ENCODE measurements around the gene KCNH5.

KCNH5 gene

GRCh38 chr14:62988967-62989366 lies 56.3 kb downstream of the KCNH5 start:
- H3K36me3 ChIP-seq (ENCODE audit: control insufficient read depth, low read depth, low read length) = no peaks in the 10 kb centered on the region
- H3K4me3 ChIP-seq (ENCODE audit: low read length) = no peak overlapping the region
- H3K9me3 ChIP-seq (ENCODE audit: control insufficient read depth, low read depth, low read length) = no peaks in the 10 kb centered on the region
- H3K27me3 ChIP-seq (ENCODE audit: control insufficient read depth, insufficient read depth, low read length) = no peaks in the 10 kb centered on the region
- no peak overlapping the region for H3K27ac ChIP-seq (ENCODE audit: low read length)
- no peaks in the 10 kb centered on the region for H3K4me1 ChIP-seq (ENCODE audit: control insufficient read depth, low read depth, low read length)
- no peak overlapping the region for H3K9ac ChIP-seq (ENCODE audit: low read length)

GRCh38 chr14:62983821-62984220 lies 61.4 kb downstream of the KCNH5 start:
- H3K9me3 ChIP-seq (ENCODE audit: control insufficient read depth, low read depth, low read length) = no peaks in the 10 kb centered on the region
- no peak overlapping the region for H3K4me3 ChIP-seq (ENCODE audit: low read length)
- no peaks in the 10 kb centered on the region for H3K27me3 ChIP-seq (ENCODE audit: control insufficient read depth, insufficient read depth, low read length)
- no peak overlapping the region for H3K27ac ChIP-seq (ENCODE audit: low read length)
- no peaks in the 10 kb centered on the region for H3K4me1 ChIP-seq (ENCODE audit: control insufficient read depth, low read depth, low read length)
- H3K36me3 ChIP-seq (ENCODE audit: control insufficient read depth, low read depth, low read length) = no peaks in the 10 kb centered on the region
- no peak overlapping the region for H3K9ac ChIP-seq (ENCODE audit: low read length)

GRCh38 chr14:62980693-62981092 lies 64.6 kb downstream of the KCNH5 start:
- no peak overlapping the region for H3K27ac ChIP-seq (ENCODE audit: low read length)

GRCh38 chr14:62957562-62957961 lies 87.7 kb downstream of the KCNH5 start:
- Histone ChIP-seq H3K36me3 (ENCODE audit: control insufficient read depth, low read depth, low read length) (no peaks in the 10 kb centered on the region), H3K27me3 (ENCODE audit: control insufficient read depth, insufficient read depth, low read length) (no peaks in the 10 kb centered on the region), H3K4me1 (ENCODE audit: control insufficient read depth, low read depth, low read length) (no peaks in the 10 kb centered on the region), H3K27ac (ENCODE audit: low read length) (no peak overlapping the region), H3K9ac (ENCODE audit: low read length) (no peak overlapping the region), H3K9me3 (ENCODE audit: control insufficient read depth, low read depth, low read length) (no peaks in the 10 kb centered on the region), H3K4me3 (ENCODE audit: low read length) (no peak overlapping the region)

More at GRCh38 chr14:62980693-62981092, 64.6 kb downstream of the KCNH5 start:
- no peak overlapping the region for H3K9ac ChIP-seq (ENCODE audit: low read length)
- no peaks in the 10 kb centered on the region for H3K27me3 ChIP-seq (ENCODE audit: control insufficient read depth, insufficient read depth, low read length)
- peaks cover 5% of the 10 kb centered on the region for H3K4me1 ChIP-seq (ENCODE audit: control insufficient read depth, low read depth, low read length)
- H3K9me3 ChIP-seq (ENCODE audit: control insufficient read depth, low read depth, low read length) = no peaks in the 10 kb centered on the region
- no peak overlapping the region for H3K4me3 ChIP-seq (ENCODE audit: low read length)
- H3K36me3 ChIP-seq (ENCODE audit: control insufficient read depth, low read depth, low read length) = no peaks in the 10 kb centered on the region

- H3K27me3 ChIP-seq (ENCODE audit: control insufficient read depth, insufficient read depth, low read length) = no peaks in the 10 kb centered on the region
- H3K36me3 ChIP-seq (ENCODE audit: control insufficient read depth, low read depth, low read length) = no peaks in the 10 kb centered on the region
- H3K4me3 ChIP-seq (ENCODE audit: low read length) = no peak overlapping the region
- H3K4me1 ChIP-seq (ENCODE audit: control insufficient read depth, low read depth, low read length) = no peaks in the 10 kb centered on the region
- no peaks in the 10 kb centered on the region for H3K9me3 ChIP-seq (ENCODE audit: control insufficient read depth, low read depth, low read length)
- no peak overlapping the region for H3K9ac ChIP-seq (ENCODE audit: low read length)
- no peak overlapping the region for H3K27ac ChIP-seq (ENCODE audit: low read length)
Measured at GRCh38 chr14:62956413-62956812, 88.8 kb downstream of the KCNH5 start.

GRCh38 chr14:62954165-62954564 lies 91.1 kb downstream of the KCNH5 start:
- no peak overlapping the region for H3K27ac ChIP-seq (ENCODE audit: low read length)
- no peak overlapping the region for H3K4me3 ChIP-seq (ENCODE audit: low read length)
- H3K9me3 ChIP-seq (ENCODE audit: control insufficient read depth, low read depth, low read length) = no peaks in the 10 kb centered on the region

GRCh38 chr14:62952226-62952625 lies 93.0 kb downstream of the KCNH5 start:
- H3K9me3 ChIP-seq (ENCODE audit: control insufficient read depth, low read depth, low read length) = no peaks in the 10 kb centered on the region
- H3K36me3 ChIP-seq (ENCODE audit: control insufficient read depth, low read depth, low read length) = no peaks in the 10 kb centered on the region
- H3K4me3 ChIP-seq (ENCODE audit: low read length) = no peak overlapping the region
- no peaks in the 10 kb centered on the region for H3K4me1 ChIP-seq (ENCODE audit: control insufficient read depth, low read depth, low read length)
- H3K27me3 ChIP-seq (ENCODE audit: control insufficient read depth, insufficient read depth, low read length) = no peaks in the 10 kb centered on the region
- H3K27ac ChIP-seq (ENCODE audit: low read length) = no peak overlapping the region
- no peak overlapping the region for H3K9ac ChIP-seq (ENCODE audit: low read length)

More at GRCh38 chr14:62954165-62954564, 91.1 kb downstream of the KCNH5 start:
- Histone ChIP-seq H3K9ac (ENCODE audit: low read length) (no peak overlapping the region), H3K4me1 (ENCODE audit: control insufficient read depth, low read depth, low read length) (no peaks in the 10 kb centered on the region), H3K36me3 (ENCODE audit: control insufficient read depth, low read depth, low read length) (no peaks in the 10 kb centered on the region), H3K27me3 (ENCODE audit: control insufficient read depth, insufficient read depth, low read length) (no peaks in the 10 kb centered on the region)

- H3K27ac ChIP-seq (ENCODE audit: low read length) = no peak overlapping the region
- H3K27me3 ChIP-seq (ENCODE audit: control insufficient read depth, insufficient read depth, low read length) = no peaks in the 10 kb centered on the region
- no peaks in the 10 kb centered on the region for H3K4me1 ChIP-seq (ENCODE audit: control insufficient read depth, low read depth, low read length)
- H3K9ac ChIP-seq (ENCODE audit: low read length) = no peak overlapping the region
- no peaks in the 10 kb centered on the region for H3K9me3 ChIP-seq (ENCODE audit: control insufficient read depth, low read depth, low read length)
- H3K4me3 ChIP-seq (ENCODE audit: low read length) = no peak overlapping the region
- no peaks in the 10 kb centered on the region for H3K36me3 ChIP-seq (ENCODE audit: control insufficient read depth, low read depth, low read length)
Measured at GRCh38 chr14:62947301-62947700, 98.0 kb downstream of the KCNH5 start.

- Histone ChIP-seq H3K9me3 (ENCODE audit: control insufficient read depth, low read depth, low read length) (no peaks in the 10 kb centered on the region), H3K36me3 (ENCODE audit: control insufficient read depth, low read depth, low read length) (no peaks in the 10 kb centered on the region)
Measured at GRCh38 chr14:62946221-62946620, 99.0 kb downstream of the KCNH5 start.

GRCh38 chr14:62943202-62943601 lies 102.1 kb downstream of the KCNH5 start:
- no peaks in the 10 kb centered on the region for H3K27me3 ChIP-seq (ENCODE audit: control insufficient read depth, insufficient read depth, low read length)
- no peak overlapping the region for H3K4me3 ChIP-seq (ENCODE audit: low read length)
- H3K9ac ChIP-seq (ENCODE audit: low read length) = no peak overlapping the region
- H3K9me3 ChIP-seq (ENCODE audit: control insufficient read depth, low read depth, low read length) = no peaks in the 10 kb centered on the region
- H3K27ac ChIP-seq (ENCODE audit: low read length) = no peak overlapping the region
- H3K4me1 ChIP-seq (ENCODE audit: control insufficient read depth, low read depth, low read length) = no peaks in the 10 kb centered on the region
- H3K36me3 ChIP-seq (ENCODE audit: control insufficient read depth, low read depth, low read length) = no peaks in the 10 kb centered on the region

More at GRCh38 chr14:62946221-62946620, 99.0 kb downstream of the KCNH5 start:
- H3K9ac ChIP-seq (ENCODE audit: low read length) = no peak overlapping the region
- H3K27ac ChIP-seq (ENCODE audit: low read length) = no peak overlapping the region
- no peaks in the 10 kb centered on the region for H3K27me3 ChIP-seq (ENCODE audit: control insufficient read depth, insufficient read depth, low read length)
- no peak overlapping the region for H3K4me3 ChIP-seq (ENCODE audit: low read length)
- H3K4me1 ChIP-seq (ENCODE audit: control insufficient read depth, low read depth, low read length) = no peaks in the 10 kb centered on the region

- Histone ChIP-seq H3K4me3 (ENCODE audit: low read length) (no peak overlapping the region), H3K27me3 (ENCODE audit: control insufficient read depth, insufficient read depth, low read length) (no peaks in the 10 kb centered on the region), H3K9ac (ENCODE audit: low read length) (no peak overlapping the region), H3K4me1 (ENCODE audit: control insufficient read depth, low read depth, low read length) (peaks cover under 1% of the 10 kb centered on the region), H3K27ac (ENCODE audit: low read length) (no peak overlapping the region), H3K36me3 (ENCODE audit: control insufficient read depth, low read depth, low read length) (no peaks in the 10 kb centered on the region), H3K9me3 (ENCODE audit: control insufficient read depth, low read depth, low read length) (no peaks in the 10 kb centered on the region)
Measured at GRCh38 chr14:62939970-62940369, 105.3 kb downstream of the KCNH5 start.

GRCh38 chr14:62938778-62939177 lies 106.5 kb downstream of the KCNH5 start:
- H3K9me3 ChIP-seq (ENCODE audit: control insufficient read depth, low read depth, low read length) = no peaks in the 10 kb centered on the region
- no peaks in the 10 kb centered on the region for H3K27me3 ChIP-seq (ENCODE audit: control insufficient read depth, insufficient read depth, low read length)
- H3K4me1 ChIP-seq (ENCODE audit: control insufficient read depth, low read depth, low read length) = peaks cover 12% of the 10 kb centered on the region
- no peaks in the 10 kb centered on the region for H3K36me3 ChIP-seq (ENCODE audit: control insufficient read depth, low read depth, low read length)
- H3K27ac ChIP-seq (ENCODE audit: low read length) = no peak overlapping the region
- H3K4me3 ChIP-seq (ENCODE audit: low read length) = no peak overlapping the region
- no peak overlapping the region for H3K9ac ChIP-seq (ENCODE audit: low read length)
